Neural cell (in vitro differentiated cells): ENCODE results near the gene GASK1B. TPM values are rescaled to one million over a fixed set of nuclear protein-coding genes. Genes with fewer than 3 reads are reported as not detected.
A peak's percentile ranks its signal among the peaks of the same experiment; 100 is the strongest.

Experiments
- H2AFZ ChIP-seq: fragments of 200-600, 300-800 bp; sonication (generic), shearing (Covaris generic); 2 replicates; pipeline ENCODE4 v1.6.0; 2014; ENCODE audit warnings: low read depth, mild to moderate bottlenecking, antibody characterized with exemption, low read length, moderate library complexity
- H3F3A ChIP-seq: fragments of 200-600 bp; shearing (Covaris generic); 2 replicates; pipeline ENCODE4 v1.6.1; 2016; ENCODE audit warnings: mild to moderate bottlenecking, moderate library complexity, mixed read lengths, antibody characterized with exemption, low read length; ENCODE audit not compliant: insufficient read depth, poor library complexity, severe bottlenecking
- H3K27ac ChIP-seq: fragments of 200-600, 300-800 bp; sonication (generic), shearing (Covaris generic); 2 replicates; pipeline ENCODE4 v1.5.1; 2014; ENCODE audit warnings: mild to moderate bottlenecking, low read length, moderate library complexity
- H3K27me3 ChIP-seq: fragments of 300-800, 200-600 bp; sonication (generic), shearing (Covaris generic); 2 replicates; pipeline ENCODE4 v1.6.0; 2014; ENCODE audit warnings: mild to moderate bottlenecking, low read depth, low read length, moderate library complexity; ENCODE audit not compliant: insufficient read depth
- H3K36me3 ChIP-seq: fragments of 300-800, 200-600 bp; sonication (generic), shearing (Covaris generic); 2 replicates; pipeline ENCODE4 v1.5.1; 2014; ENCODE audit warnings: mild to moderate bottlenecking, antibody characterized with exemption, low read length, moderate library complexity; ENCODE audit not compliant: insufficient read depth
- H3K4me2 ChIP-seq: fragments of 300-800, 200-600 bp; sonication (generic), shearing (Covaris generic); 2 replicates; pipeline ENCODE4 v1.6.0; 2014; ENCODE audit warnings: mild to moderate bottlenecking, low read length
- H3K4me3 ChIP-seq: fragments of 300-800, 200-600 bp; sonication (generic), shearing (Covaris generic); 2 replicates; pipeline ENCODE4 v1.5.1; 2014; ENCODE audit warnings: mild to moderate bottlenecking, low read length, moderate library complexity
- H3K79me2 ChIP-seq: fragments of 200-600 bp; shearing (Covaris generic); replicated peaks from 2 replicates; pipeline ENCODE4 v1.6.0; 2014; ENCODE audit warnings: mild to moderate bottlenecking, low read length, moderate library complexity; ENCODE audit not compliant: insufficient read depth
- H3K9ac ChIP-seq: fragments of 300-800, 200-600 bp; sonication (generic), shearing (Covaris generic); 2 replicates; pipeline ENCODE4 v1.6.1; 2016; ENCODE audit warnings: mild to moderate bottlenecking, low read length, mixed read lengths
- H3K9me2 ChIP-seq: fragments of 200-600 bp; shearing (Covaris generic); 2 replicates; pipeline ENCODE4 v1.6.1; 2016; ENCODE audit warnings: mild to moderate bottlenecking, low read length, mixed read lengths; ENCODE audit not compliant: insufficient read depth
- H3K9me3 ChIP-seq: fragments of 200-600, 300-800 bp; sonication (generic), shearing (Covaris generic); 2 replicates; pipeline ENCODE4 v1.6.1; 2016; ENCODE audit warnings: mild to moderate bottlenecking, mixed run types, low read length, moderate library complexity, mixed read lengths
- H4K20me1 ChIP-seq: fragments of 200-600 bp; shearing (Covaris generic); 2 replicates; pipeline ENCODE4 v1.6.1; 2016; ENCODE audit warnings: mild to moderate bottlenecking, mixed run types; ENCODE audit not compliant: insufficient read depth
- CTCF ChIP-seq: fragments of 450-650 bp; IDR thresholded peaks from 2 replicates; pipeline ENCODE4 v1.5.1; 2014; ENCODE audit warnings: antibody characterized with exemption, mild to moderate bottlenecking, moderate library complexity; ENCODE audit not compliant: poor library complexity, severe bottlenecking
- EP300 ChIP-seq: fragments of 450-650 bp; conservative IDR thresholded peaks from 2 replicates; pipeline ENCODE4 v1.6.1; 2014; ENCODE audit warnings: antibody characterized with exemption, mild to moderate bottlenecking, moderate library complexity; ENCODE audit not compliant: poor library complexity, severe bottlenecking
- EZH2 ChIP-seq: fragments of 200-600, 300-800 bp; shearing (Covaris generic), sonication (generic); IDR thresholded peaks from 2 replicates; pipeline ENCODE4 v1.6.1; 2014; ENCODE audit warnings: antibody characterized with exemption, low read length, borderline replicate concordance, mild to moderate bottlenecking; ENCODE audit not compliant: insufficient read depth, poor library complexity, severe bottlenecking
- MXI1 ChIP-seq: fragments of 450-650 bp; conservative IDR thresholded peaks from 2 replicates; pipeline ENCODE4 v1.6.1; 2014; ENCODE audit warnings: antibody characterized with exemption, mild to moderate bottlenecking; ENCODE audit not compliant: poor library complexity, severe bottlenecking
- POLR2AphosphoS5 ChIP-seq: IDR thresholded peaks from 2 replicates; pipeline ENCODE4 v1.6.1; 2012
- RAD21 ChIP-seq: fragments of 450-650 bp; conservative IDR thresholded peaks from 2 replicates; pipeline ENCODE4 v1.6.1; 2014; ENCODE audit warnings: antibody characterized with exemption, mild to moderate bottlenecking, moderate library complexity
- SMC3 ChIP-seq: fragments of 450-650 bp; conservative IDR thresholded peaks from 2 replicates; pipeline ENCODE4 v1.6.1; 2014; ENCODE audit warnings: antibody characterized with exemption, mild to moderate bottlenecking, moderate library complexity; ENCODE audit not compliant: poor library complexity
- TAF1 ChIP-seq: IDR thresholded peaks from 2 replicates; pipeline ENCODE4 v1.6.1; 2012; ENCODE audit warnings: low read depth
- polyA plus RNA-seq: library from polyadenylated mRNA; depleted of rRNA; stranded (reverse); fragments of >200 nt; gene quantifications from 2 replicates; pipeline ENCODE4 v1.2.3, GENCODE V29; 2014
- TF ChIP-seq, protein P1 (sequence below): IDR thresholded peaks from 2 replicates; pipeline ENCODE4 v1.6.1; 2012; ENCODE audit warnings: borderline replicate concordance

GASK1B gene
- polyA plus RNA-seq, 1 donor from 2014 or later, result 0.40 TPM

- TF ChIP-seq, protein P1, sequence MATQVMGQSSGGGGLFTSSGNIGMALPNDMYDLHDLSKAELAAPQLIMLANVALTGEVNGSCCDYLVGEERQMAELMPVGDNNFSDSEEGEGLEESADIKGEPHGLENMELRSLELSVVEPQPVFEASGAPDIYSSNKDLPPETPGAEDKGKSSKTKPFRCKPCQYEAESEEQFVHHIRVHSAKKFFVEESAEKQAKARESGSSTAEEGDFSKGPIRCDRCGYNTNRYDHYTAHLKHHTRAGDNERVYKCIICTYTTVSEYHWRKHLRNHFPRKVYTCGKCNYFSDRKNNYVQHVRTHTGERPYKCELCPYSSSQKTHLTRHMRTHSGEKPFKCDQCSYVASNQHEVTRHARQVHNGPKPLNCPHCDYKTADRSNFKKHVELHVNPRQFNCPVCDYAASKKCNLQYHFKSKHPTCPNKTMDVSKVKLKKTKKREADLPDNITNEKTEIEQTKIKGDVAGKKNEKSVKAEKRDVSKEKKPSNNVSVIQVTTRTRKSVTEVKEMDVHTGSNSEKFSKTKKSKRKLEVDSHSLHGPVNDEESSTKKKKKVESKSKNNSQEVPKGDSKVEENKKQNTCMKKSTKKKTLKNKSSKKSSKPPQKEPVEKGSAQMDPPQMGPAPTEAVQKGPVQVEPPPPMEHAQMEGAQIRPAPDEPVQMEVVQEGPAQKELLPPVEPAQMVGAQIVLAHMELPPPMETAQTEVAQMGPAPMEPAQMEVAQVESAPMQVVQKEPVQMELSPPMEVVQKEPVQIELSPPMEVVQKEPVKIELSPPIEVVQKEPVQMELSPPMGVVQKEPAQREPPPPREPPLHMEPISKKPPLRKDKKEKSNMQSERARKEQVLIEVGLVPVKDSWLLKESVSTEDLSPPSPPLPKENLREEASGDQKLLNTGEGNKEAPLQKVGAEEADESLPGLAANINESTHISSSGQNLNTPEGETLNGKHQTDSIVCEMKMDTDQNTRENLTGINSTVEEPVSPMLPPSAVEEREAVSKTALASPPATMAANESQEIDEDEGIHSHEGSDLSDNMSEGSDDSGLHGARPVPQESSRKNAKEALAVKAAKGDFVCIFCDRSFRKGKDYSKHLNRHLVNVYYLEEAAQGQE, result peak; percentile 79
- peak; percentile 86 for TF ChIP-seq EP300
- TF ChIP-seq SMC3, result no peak
- TF ChIP-seq TAF1, result no peak
- TF ChIP-seq POLR2AphosphoS5, result peak; percentile 53
- TF ChIP-seq MXI1, result no peak
- Histone ChIP-seq H3K4me3 (peak overlapping the region; percentile 41), H4K20me1 (no peaks in the 10 kb centered on the region), H3K27me3 (no peaks in the 10 kb centered on the region), H3F3A (no peaks in the 10 kb centered on the region), H3K27ac (peak overlapping the region; percentile 88), H2AFZ (no peak overlapping the region), H3K4me2 (peak overlapping the region; percentile 40), H3K79me2 (no peaks in the 10 kb centered on the region), H3K36me3 (no peaks in the 10 kb centered on the region), H3K9me3 (no peaks in the 10 kb centered on the region), H3K9ac (peak overlapping the region; percentile 35), H3K9me2 (no peaks in the 10 kb centered on the region)
Observed at GRCh38 chr4:158159054-158159717, 13.6 kb downstream of the GASK1B start.

DNA sequence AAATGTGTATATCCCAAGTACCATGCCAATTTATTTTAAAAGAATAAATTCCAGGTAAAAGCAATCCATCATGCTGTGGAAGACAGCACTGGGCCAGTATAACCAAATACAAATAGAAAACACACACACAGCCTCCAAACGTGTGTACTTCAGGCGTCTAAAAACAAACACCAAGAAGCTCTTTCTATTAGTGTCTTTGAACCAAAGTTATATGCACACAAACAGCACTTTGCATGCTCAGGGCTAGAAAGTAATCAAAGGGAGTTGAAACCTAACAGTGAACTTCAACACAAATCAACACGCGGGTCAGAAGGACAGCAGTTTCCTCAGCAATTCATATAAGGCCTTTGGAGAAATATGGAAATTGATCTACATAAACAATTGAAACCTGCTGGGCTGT, 15.4 kb downstream of the GASK1B start:
- Histone ChIP-seq H3K27me3 (no peaks in the 10 kb centered on the region), H3K36me3 (no peaks in the 10 kb centered on the region), H3K9me2 (no peaks in the 10 kb centered on the region), H3K79me2 (no peaks in the 10 kb centered on the region), H3K27ac (no peak overlapping the region), H3K9me3 (no peaks in the 10 kb centered on the region), H3K4me3 (no peak overlapping the region), H3K4me2 (no peak overlapping the region), H3K9ac (no peak overlapping the region), H3F3A (no peaks in the 10 kb centered on the region), H4K20me1 (no peaks in the 10 kb centered on the region), H2AFZ (no peak overlapping the region)
- TF ChIP-seq TAF1 (no peak), POLR2AphosphoS5 (no peak), EZH2 (no peak), RAD21 (no peak), SMC3 (no peak), MXI1 (no peak), CTCF (no peak), EP300 (no peak)
- TF ChIP-seq, protein P1, result no peak
